Lung (tissue), 16 donors: ENCODE results near the gene IQUB. TPM values are rescaled to one million over a fixed set of nuclear protein-coding genes. Genes with fewer than 3 reads are reported as not detected.

ENCODE experiments used
- ATAC-seq: fragments of 200-7000 bp; cut with Tn5 transposase; one replicate; pipeline ENCODE4 v1.9.1; 2020; ENCODE audit warnings: moderate number of reproducible peaks; ENCODE audit not compliant: insufficient read depth, low FRiP score
- DNase-seq, 3 donors: peaks; one replicate each; pipeline ENCODE4 v3.0.0-alpha.2; 2013 to 2017
- H3K27ac ChIP-seq, 2 donors: one replicate each; pipeline ENCODE4 v1.5.1; 2013; ENCODE audit warnings: mild to moderate bottlenecking in 2 of 2, moderate library complexity in 2 of 2, control low read depth in 1 of 2, inconsistent platforms in 1 of 2, low read depth in 1 of 2, low read length in 1 of 2
- H3K27me3 ChIP-seq, 3 donors: one replicate each; pipeline ENCODE4 v1.5.1; 2013; ENCODE audit warnings: low read length in 2 of 3; ENCODE audit not compliant: control insufficient read depth in 3 of 3, insufficient read depth in 3 of 3
- H3K36me3 ChIP-seq, 4 donors: one replicate each; pipeline ENCODE4 v1.5.1; 2013; ENCODE audit warnings: low read length in 4 of 4, mild to moderate bottlenecking in 1 of 4, moderate library complexity in 1 of 4; ENCODE audit not compliant: control insufficient read depth in 4 of 4, insufficient read depth in 4 of 4
- H3K4me1 ChIP-seq, 5 donors: one replicate each; pipeline ENCODE4 v1.5.1; 2013; ENCODE audit warnings: low read length in 5 of 5, mild to moderate bottlenecking in 2 of 5, moderate library complexity in 1 of 5; ENCODE audit not compliant: control insufficient read depth in 5 of 5, insufficient read depth in 5 of 5
- H3K4me3 ChIP-seq: one replicate; pipeline ENCODE4 v1.5.1; 2013; ENCODE audit warnings: mild to moderate bottlenecking, control low read depth, moderate library complexity
- H3K9ac ChIP-seq, 2 donors: one replicate each; pipeline ENCODE4 v1.5.1; 2013; ENCODE audit warnings: low read length in 2 of 2, control low read depth in 1 of 2; ENCODE audit not compliant: insufficient read depth in 1 of 2
- H3K9me3 ChIP-seq, 4 donors: one replicate each; pipeline ENCODE4 v1.5.1; 2013; ENCODE audit warnings: low read length in 3 of 4, mild to moderate bottlenecking in 1 of 4, moderate library complexity in 1 of 4; ENCODE audit not compliant: control insufficient read depth in 4 of 4, insufficient read depth in 3 of 4
- CTCF ChIP-seq: IDR thresholded peaks from 2 replicates; pipeline ENCODE4 v1.5.1; 2012; ENCODE audit warnings: mild to moderate bottlenecking; ENCODE audit errors: control extremely low read depth, extremely low read depth
- WGBS, 2 donors: extraction: QIAGEN DNeasy Blood & Tissue Kit; methylation state at CpG; one replicate each; pipeline ENCODE4 v1.1.7; 2013; 5-methylcytosine and 5-hydroxymethylcytosine counted together
- long read RNA-seq, 5 donors: transcript quantifications; one replicate each; lab custom pipeline, GENCODE V29; 2026
- polyA plus RNA-seq, 2 donors: library from polyadenylated mRNA; stranded (reverse); fragments of 200-250 nt; gene quantifications; one replicate each; pipeline ENCODE4 v1.2.1, GENCODE V29; 2013
- total RNA-seq, 2 donors: library from RNA; depleted of rRNA in 1 of 2; stranded (reverse); fragments of >200 nt in 1 of 2; gene quantifications; one replicate each; pipeline ENCODE4 v1.2.1, GENCODE V29; 2014 to 2021
- donor health status: control.
- donor health status: control.
- donor health status: Bipolar disorder and iron deficiency.
- donor health status: healthy.
- donor health status: DM: yes; HTN: yes; CAD: no.

IQUB gene
- 10 to 100 TPM in 1 of 2 donors, 1 to 10 TPM in 1; 5.1 to 17.4 TPM for total RNA-seq
- 1 to 10 TPM; 1.0 to 1.2 TPM for polyA plus RNA-seq
- long read RNA-seq, donor 1 = 0 reads
- long read RNA-seq, donor 2 = 0 reads
- long read RNA-seq, donor 3 = 0 reads
- long read RNA-seq, donor 4 = 0 reads
- long read RNA-seq, donor 5 = 0 reads

GRCh38 chr7:123534383-123535260 is at the start of gene IQUB:
IQUB (minus strand) TSS chr7:123534595; CDS start chr7:123512340, 22,255 bp downstream.
- peaks cover 0 to 6% (median 3%) of the 10 kb centered on the region in 5 donors for H3K4me1 ChIP-seq
- WGBS, 2 donors = 0 to 1% methylated on average over 53 to 54 of the region's 54 CpGs
- H3K27ac ChIP-seq = peak within 1 kb of the TSS; percentile 87 to 91
- peak within 1 kb of the TSS; percentile 51 for H3K4me3 ChIP-seq
- peak within 1 kb of the TSS in 1 of 2 donors; percentile 69 for H3K9ac ChIP-seq
- no peak for TF ChIP-seq CTCF
- no peaks in the 10 kb centered on the region for H3K36me3 ChIP-seq
- DNase-seq (peak; percentile 98 to 99 (median 98)), ATAC-seq (peak; percentile 95)
- no peaks in the 10 kb centered on the region for H3K9me3 ChIP-seq
- peaks cover 0 to 5% (median 0%) of the 10 kb centered on the region in 3 donors for H3K27me3 ChIP-seq

GRCh38 chr7:123583821-123584220 is 49.4 kb upstream of the IQUB start:
- H3K9ac ChIP-seq = no peak overlapping the region
- no peaks in the 10 kb centered on the region for H3K4me1 ChIP-seq
- H3K9me3 ChIP-seq = no peaks in the 10 kb centered on the region
- DNase-seq (no peak), ATAC-seq (no peak)
- no peak overlapping the region for H3K27ac ChIP-seq
- TF ChIP-seq CTCF = no peak
- H3K36me3 ChIP-seq = no peaks in the 10 kb centered on the region
- H3K4me3 ChIP-seq = no peak overlapping the region
- 89 to 95% methylated on average over 4 of the region's 4 CpGs for WGBS, 2 donors
- peaks cover 0 to 3% (median 0%) of the 10 kb centered on the region in 3 donors for H3K27me3 ChIP-seq

- H3K4me1 ChIP-seq = no peaks in the 10 kb centered on the region
- no peak overlapping the region for H3K9ac ChIP-seq
- no peak for TF ChIP-seq CTCF
- no peaks in the 10 kb centered on the region for H3K36me3 ChIP-seq
- peaks cover 0 to 3% (median 0%) of the 10 kb centered on the region in 3 donors for H3K27me3 ChIP-seq
- 27 to 34% methylated on average over 2 of the region's 2 CpGs for WGBS, 2 donors
- no peak overlapping the region for H3K4me3 ChIP-seq
- ATAC-seq = no peak
- H3K27ac ChIP-seq = peak overlapping the region in 1 of 2 donors; percentile 21
- no peak for DNase-seq
- H3K9me3 ChIP-seq = no peaks in the 10 kb centered on the region
These were observed 46.7 kb upstream of the IQUB start for GRCh38 chr7:123581162-123581459.
